Stomach (tissue), 4 donors: ENCODE measurements around the gene NWD2.

Source experiments
- CTCF ChIP-seq, 7 experiments: fragments of 450-650 bp in 4 of 7; fragments of 200-600 bp in 3 of 7; sonication (generic) in 3 of 7; IDR thresholded peaks; one replicate each; pipeline ENCODE4 v1.5.1; 2016 to 2019; ENCODE audit warnings: antibody characterized with exemption in 7 of 7, control low read depth in 2 of 7, mild to moderate bottlenecking in 1 of 7
- EP300 ChIP-seq: sonication (generic); formaldehyde crosslinking; IDR thresholded peaks from one replicate; pipeline ENCODE4 v1.6.1; 2017; ENCODE audit warnings: antibody characterized with exemption
- POLR2A ChIP-seq, 4 donors: fragments of 450-650 bp; IDR thresholded peaks; one replicate each; pipeline ENCODE4 v1.6.1; 2016; ENCODE audit warnings: antibody characterized with exemption in 4 of 4, control low read depth in 2 of 4, mild to moderate bottlenecking in 1 of 4, moderate library complexity in 1 of 4

GRCh38 chr4:37465296-37465695 is 220.8 kb downstream of the NWD2 start:
- no peak for TF ChIP-seq CTCF (IDR thresholded peaks at IDR 0.05)
- TF ChIP-seq POLR2A (IDR thresholded peaks at IDR 0.05), result no peak
- TF ChIP-seq EP300, result no peak
